Epithelial cell of proximal tubule (primary cell): ENCODE results near the gene CDC14B. TPM values are rescaled to one million over a fixed set of nuclear protein-coding genes. Genes with fewer than 3 reads are reported as not detected.
"Not testable (repeated sequence)": the region's sequence is repeated elsewhere in the genome, so short reads cannot be mapped to it uniquely, and the experiment has no call there.

Experiments
- DNase-seq: peaks from one replicate; pipeline ENCODE4 v3.0.0-alpha.2; 2011; ENCODE audit warnings: low read depth
- H3K4me3 ChIP-seq: 2 replicates; pipeline ENCODE4 v1.5.1; 2011; ENCODE audit warnings: low read depth, mild to moderate bottlenecking, low read length
- total RNA-seq: library from RNA; depleted of rRNA; stranded (reverse); fragments of >200 nt; gene quantifications from 2 replicates; pipeline ENCODE4 v1.2.3, GENCODE V29; 2015
- TF ChIP-seq, protein P1 (sequence below): conservative IDR thresholded peaks from 2 replicates; pipeline ENCODE4 v1.5.1; 2012; ENCODE audit warnings: low read depth, mild to moderate bottlenecking, low read length

The CDC14B gene
- total RNA-seq, 1 donor from 2014 or later: 9.1 TPM

DNA sequence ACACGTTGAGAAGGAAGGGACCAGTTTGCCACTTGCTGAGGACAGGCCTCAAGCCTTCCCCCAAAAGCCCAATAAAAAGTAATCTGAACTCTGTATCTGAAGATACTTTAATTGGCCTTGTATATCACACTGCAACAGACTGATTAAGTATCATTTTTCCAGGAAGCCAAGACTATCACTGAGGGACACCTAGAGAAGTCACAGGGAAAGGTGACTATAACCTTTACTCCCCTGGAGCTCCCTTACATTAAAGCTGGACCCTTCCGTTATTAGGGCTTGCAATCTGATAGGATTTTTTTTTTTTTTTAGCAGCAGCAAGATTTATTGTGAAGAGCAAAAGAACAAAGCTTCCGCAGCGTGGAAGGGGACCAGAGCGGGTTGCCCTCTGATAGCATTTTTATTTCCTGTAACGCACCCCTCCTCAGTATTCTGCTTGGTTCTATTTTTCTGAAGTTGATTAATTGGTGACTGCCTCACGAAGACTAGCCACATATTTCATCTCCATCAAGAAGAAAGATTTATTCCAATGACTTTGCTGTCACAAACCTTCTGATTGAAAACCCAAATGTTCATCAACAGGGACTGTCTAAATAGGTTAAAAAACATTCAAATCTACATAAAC lies 2.7 kb downstream of the CDC14B start:
- no peak overlapping the region for H3K4me3 ChIP-seq
- TF ChIP-seq, protein P1, sequence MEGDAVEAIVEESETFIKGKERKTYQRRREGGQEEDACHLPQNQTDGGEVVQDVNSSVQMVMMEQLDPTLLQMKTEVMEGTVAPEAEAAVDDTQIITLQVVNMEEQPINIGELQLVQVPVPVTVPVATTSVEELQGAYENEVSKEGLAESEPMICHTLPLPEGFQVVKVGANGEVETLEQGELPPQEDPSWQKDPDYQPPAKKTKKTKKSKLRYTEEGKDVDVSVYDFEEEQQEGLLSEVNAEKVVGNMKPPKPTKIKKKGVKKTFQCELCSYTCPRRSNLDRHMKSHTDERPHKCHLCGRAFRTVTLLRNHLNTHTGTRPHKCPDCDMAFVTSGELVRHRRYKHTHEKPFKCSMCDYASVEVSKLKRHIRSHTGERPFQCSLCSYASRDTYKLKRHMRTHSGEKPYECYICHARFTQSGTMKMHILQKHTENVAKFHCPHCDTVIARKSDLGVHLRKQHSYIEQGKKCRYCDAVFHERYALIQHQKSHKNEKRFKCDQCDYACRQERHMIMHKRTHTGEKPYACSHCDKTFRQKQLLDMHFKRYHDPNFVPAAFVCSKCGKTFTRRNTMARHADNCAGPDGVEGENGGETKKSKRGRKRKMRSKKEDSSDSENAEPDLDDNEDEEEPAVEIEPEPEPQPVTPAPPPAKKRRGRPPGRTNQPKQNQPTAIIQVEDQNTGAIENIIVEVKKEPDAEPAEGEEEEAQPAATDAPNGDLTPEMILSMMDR: no peak
- DNase-seq: no peak

DNA sequence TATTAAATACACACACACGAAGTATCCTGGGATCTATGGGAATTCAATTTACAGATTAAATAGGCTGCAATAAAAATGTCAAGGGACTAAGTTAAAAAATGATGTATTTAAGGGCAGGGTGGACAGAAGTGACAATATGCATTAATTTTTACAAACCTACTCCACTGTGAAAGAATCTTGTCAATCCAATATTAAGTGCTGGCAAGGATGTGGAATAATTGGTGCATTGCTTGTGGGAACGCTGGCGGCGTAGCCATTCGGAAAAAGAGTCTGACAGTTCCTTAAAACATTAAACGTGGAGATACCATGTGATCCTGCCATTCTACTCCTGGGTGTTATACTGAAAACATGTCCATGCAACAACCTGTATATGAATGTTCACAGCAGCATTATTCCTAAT lies 4.2 kb downstream of the CDC14B start:
- H3K4me3 ChIP-seq: no peak overlapping the region
- DNase-seq: no peak
- TF ChIP-seq, protein P1: no peak

DNA sequence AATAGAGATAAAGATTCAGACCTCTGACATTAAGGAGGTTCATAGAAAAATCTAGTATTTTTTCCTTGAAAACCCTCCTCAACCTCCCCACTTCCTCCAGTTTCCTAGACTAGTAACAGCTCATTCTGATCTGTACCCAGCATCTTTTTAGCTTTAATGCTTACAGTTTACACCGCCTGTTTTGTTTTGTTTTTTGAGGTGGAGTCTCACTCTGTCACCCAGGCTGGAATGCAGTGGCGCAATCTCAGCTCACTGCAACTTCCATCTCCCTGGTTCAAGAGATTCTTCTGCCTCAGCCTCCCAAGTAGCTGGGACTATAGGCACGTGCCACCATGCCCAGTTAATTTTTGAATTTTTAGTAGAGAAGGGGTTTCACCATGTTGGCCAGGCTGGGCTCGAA lies 5.0 kb downstream of the CDC14B start:
- not testable (repeated sequence) for DNase-seq, H3K4me3 ChIP-seq

DNA sequence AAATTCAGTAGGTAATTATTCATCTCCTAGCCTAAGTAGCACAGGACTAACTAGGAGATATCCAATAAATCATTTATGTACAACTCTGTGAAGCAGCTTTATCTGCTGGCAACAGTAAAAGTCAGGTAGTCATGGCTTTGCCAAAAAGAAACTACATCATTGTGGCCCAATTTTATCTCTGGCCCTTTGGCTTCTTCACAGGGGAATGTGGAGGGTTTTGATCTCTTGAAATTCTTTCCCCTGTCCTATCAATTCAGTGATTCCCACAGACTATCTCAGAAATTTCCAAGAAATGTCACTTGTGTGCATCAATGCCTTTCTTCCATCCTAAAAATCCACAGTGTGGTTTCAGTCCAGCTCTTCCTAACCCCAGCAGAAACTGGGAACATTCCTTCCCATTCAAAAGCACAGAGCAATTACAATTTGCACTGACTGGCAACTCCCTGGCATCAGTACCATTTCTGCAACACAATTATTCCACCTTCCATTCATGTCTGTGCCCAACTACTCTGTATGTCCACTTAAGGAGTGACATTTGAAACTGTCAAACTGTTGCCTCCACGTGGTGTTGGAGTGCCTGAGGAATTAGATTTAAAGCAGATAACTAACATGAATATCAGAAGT lies 6.6 kb downstream of the CDC14B start:
- TF ChIP-seq, protein P1: no peak
- DNase-seq: no peak
- H3K4me3 ChIP-seq: no peak overlapping the region

DNA sequence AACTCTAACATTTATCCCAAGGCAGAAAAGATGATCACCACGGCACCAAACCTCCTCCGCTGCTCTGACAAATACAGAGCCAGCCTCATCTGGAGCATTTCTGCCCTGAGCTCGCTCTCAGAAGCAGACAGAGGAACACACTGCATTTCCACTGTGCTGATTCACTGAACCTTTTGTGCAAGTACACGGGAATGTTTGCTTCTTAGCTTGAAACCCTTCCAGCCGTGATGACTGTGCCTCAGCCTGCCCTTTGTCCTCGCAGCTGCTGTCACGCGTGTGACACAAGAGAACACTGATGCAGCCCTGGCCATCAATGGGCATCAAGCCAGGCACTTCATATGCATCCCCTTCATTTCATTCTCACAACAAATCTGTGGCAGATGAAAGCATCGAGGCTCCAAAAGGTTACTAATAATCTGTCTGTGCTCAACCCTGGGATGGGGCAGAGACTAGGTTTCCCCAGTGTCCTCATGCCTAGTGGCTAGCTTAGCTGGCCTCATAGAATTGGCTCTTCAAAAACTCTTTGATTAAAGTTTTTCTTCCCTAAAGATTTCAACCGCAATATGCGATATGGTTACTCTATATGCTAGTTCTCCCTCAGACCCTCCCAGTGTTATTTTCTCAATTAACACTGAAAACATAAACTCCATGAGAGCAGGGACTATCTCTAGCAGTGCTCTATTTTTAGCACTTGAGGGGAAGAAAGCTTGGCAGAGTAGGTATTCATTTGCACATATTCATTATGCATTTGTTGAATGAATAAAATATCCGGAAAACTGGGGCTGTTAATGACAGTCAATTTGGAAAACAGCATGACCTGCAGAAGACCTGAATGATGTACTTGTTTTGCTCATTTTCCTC lies 7.3 kb downstream of the CDC14B start:
- peak; percentile 73 for DNase-seq
- TF ChIP-seq, protein P1: no peak
- peak overlapping the region; percentile 29 for H3K4me3 ChIP-seq

DNA sequence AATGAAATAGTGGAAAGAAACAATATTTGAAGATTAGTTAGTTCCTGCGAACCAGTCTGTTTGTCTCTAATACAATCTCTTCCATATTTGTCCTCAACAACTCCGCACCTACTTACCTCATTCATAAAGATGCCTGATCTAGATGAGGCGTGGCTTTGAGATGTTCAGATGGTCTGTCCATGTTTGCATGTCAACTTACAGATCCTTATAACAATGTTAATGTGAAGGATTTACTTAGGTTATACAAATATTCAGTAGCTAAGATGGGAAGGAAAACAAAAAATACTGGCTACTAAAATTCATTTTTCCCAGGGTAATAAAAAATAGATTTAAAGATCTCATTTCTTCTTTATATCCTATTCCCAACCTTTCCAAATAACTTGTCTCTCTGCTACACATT lies 8.3 kb downstream of the CDC14B start:
- TF ChIP-seq, protein P1: no peak
- no peak overlapping the region for H3K4me3 ChIP-seq
- DNase-seq: no peak

DNA sequence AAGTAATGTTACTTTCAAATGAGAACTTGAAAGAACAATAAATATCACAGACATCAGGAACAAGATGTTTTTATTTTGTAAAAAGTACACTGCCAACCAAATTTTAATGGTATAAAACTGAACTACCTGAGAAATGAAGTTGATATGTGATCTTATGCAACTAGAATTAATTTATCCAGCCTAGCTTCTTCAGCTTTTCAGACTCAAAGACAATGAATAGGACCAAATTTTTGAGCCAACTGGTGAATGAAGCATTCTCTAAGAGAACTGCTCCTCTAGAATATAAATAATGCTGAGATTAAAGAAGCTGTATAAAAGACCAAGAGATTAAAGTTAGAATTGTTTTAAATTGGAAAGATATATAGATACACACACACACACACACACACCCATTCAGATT lies 9.9 kb downstream of the CDC14B start:
- DNase-seq: no peak
- TF ChIP-seq, protein P1: no peak
- no peak overlapping the region for H3K4me3 ChIP-seq
